ENCODE measurements around the gene MCU. TPM values are rescaled to one million over a fixed set of nuclear protein-coding genes. Genes with fewer than 3 reads are reported as not detected.

MCU gene
- total and polyA plus RNA-seq, 2 of the 4 experiments (the other 2 are of a cell fraction): 36.2 to 36.7 TPM

DNA sequence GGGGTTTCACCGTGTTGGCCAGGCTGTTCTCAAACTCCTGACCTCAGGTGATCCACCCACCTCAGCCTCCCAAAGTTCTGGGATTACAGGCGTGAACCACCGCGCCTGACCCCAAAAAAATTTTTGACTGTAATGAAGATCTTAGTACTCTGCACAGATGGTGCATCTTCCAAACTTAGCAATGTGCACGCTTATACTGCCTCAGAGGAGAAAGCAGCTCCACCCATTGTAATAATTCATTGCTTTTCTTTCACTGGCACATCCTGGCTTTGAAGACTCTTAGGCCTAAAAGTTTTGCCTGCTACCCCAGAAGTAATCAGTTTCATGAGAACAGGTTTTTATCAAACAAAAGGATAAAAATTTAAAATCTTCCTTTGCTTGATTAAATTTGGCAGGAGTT is 149.5 kb downstream of the MCU start:
- no CpG with 5 or more reads among the region's 5 CpGs for WGBS, 2 experiments (ENCODE audit: extremely low coverage in 2 of 2, insufficient read length in 1 of 2)
- CTCF ChIA-PET: interaction anchor here (0.6 kb wide), 1 partner anchor 138 kb away, joined by 6 read pairs; no protein-coding TSS in a partner anchor
- intact Hi-C loops (cut with micrococcal nuclease): no loop called here
- Histone ChIP-seq H3K23ac (ENCODE audit: low read depth, low read length) (no peak overlapping the region), H3K9ac (ENCODE audit: low read depth, low read length) (no peak overlapping the region), H2BK120ac (ENCODE audit: low read depth, low read length) (no peak overlapping the region), H2AFZ (replicated peaks; ENCODE audit: low read length, poor library complexity) (no peak overlapping the region), H2BK15ac (ENCODE audit: low read depth, low read length) (no peak overlapping the region), H3K36me3 (ENCODE audit: control insufficient read depth, insufficient read depth, low read length) (no peaks in the 10 kb centered on the region), H4K20me1 (ENCODE audit: insufficient read depth, low read length) (no peaks in the 10 kb centered on the region), H4K5ac (ENCODE audit: low read depth, low read length) (no peak overlapping the region), H3K27me3 (ENCODE audit: control insufficient read depth, insufficient read depth, low read length) (no peaks in the 10 kb centered on the region), H3K18ac (ENCODE audit: low read depth, low read length) (no peak overlapping the region), H2BK20ac (ENCODE audit: low read depth, low read length) (no peak overlapping the region), H3K4me2 (ENCODE audit: low read depth, low read length) (no peak overlapping the region), H2AK9ac (replicated peaks; ENCODE audit: low read depth, low read length, poor library complexity) (no peak overlapping the region), H3K4ac (ENCODE audit: low read depth, low read length) (no peak overlapping the region), H3K27ac (ENCODE audit: insufficient read depth, low read length) (no peak overlapping the region), H4K91ac (ENCODE audit: insufficient read depth, low read depth, low read length) (no peak overlapping the region), H3K4me1 (ENCODE audit: control insufficient read depth, insufficient read depth, low read length) (0 out of 2 replicates have a peak, but pooled peaks cover 2% of the 10 kb centered on the region), H2AK5ac (ENCODE audit: low read depth, low read length) (no peak overlapping the region), H3K14ac (replicated peaks; ENCODE audit: low read depth, low read length) (no peak overlapping the region), H3K9me1 (ENCODE audit: insufficient read depth, low read length) (no peaks in the 10 kb centered on the region), H3K4me3 (ENCODE audit: insufficient read depth, low read depth, low read length) (no peak overlapping the region), H3K56ac (ENCODE audit: extremely low read depth, insufficient read depth, low read length) (no peak overlapping the region), H3K9me3 (ENCODE audit: control insufficient read depth, insufficient read depth, low read length) (no peaks in the 10 kb centered on the region), H3K79me1 (ENCODE audit: low read depth in 1 of 2, low read length in 2 of 2) (peaks cover 12 to 16% of the 10 kb centered on the region in 2 experiments), H4K8ac (ENCODE audit: low read depth in 2 of 2, low read length in 2 of 2) (no peak overlapping the region), H2BK5ac (ENCODE audit: low read depth, low read length, poor library complexity, severe bottlenecking) (no peak overlapping the region)
- BruUV-seq (replicated peaks): no TSS peak
- DNase-seq: no peak
- POLR2A ChIA-PET (ENCODE audit: unreplicated experiment): no interaction called here
- no peak for TF ChIP-seq CHD1 (IDR thresholded peaks at IDR 0.05; ENCODE audit: low read depth, low read length)
- ATAC-seq (ENCODE audit: low read depth): no peak
- in situ Hi-C loops (cut with MboI; ENCODE audit: low sequenced_read_pairs): no loop called here
- dilution Hi-C loops (cut with HindIII; ENCODE audit: low sequenced_read_pairs, unreplicated experiment): no loop called here

Data from IMR-90 (cell line).